H9 (cell line): ENCODE results near the gene NANOG. TPM values are rescaled to one million over a fixed set of nuclear protein-coding genes. Genes with fewer than 3 reads are reported as not detected.

Source experiments
- DNase-seq: peaks from one replicate; pipeline ENCODE4 v3.0.0-alpha.2; 2017
- H2AFZ ChIP-seq: one replicate; pipeline ENCODE4 v1.6.1; 2013; ENCODE audit warnings: mild to moderate bottlenecking, low read length, control low read depth, moderate library complexity
- H2AK5ac ChIP-seq: 2 replicates; pipeline ENCODE4 v1.6.1; 2013; ENCODE audit warnings: low read length, control low read depth, mixed read lengths; ENCODE audit not compliant: insufficient read length
- H2BK120ac ChIP-seq: one replicate; pipeline ENCODE4 v1.6.1; 2013; ENCODE audit warnings: low read depth, mild to moderate bottlenecking, low read length, control low read depth, inconsistent platforms; ENCODE audit not compliant: poor library complexity, severe bottlenecking
- H2BK12ac ChIP-seq: 2 replicates; pipeline ENCODE4 v1.6.1; 2013; ENCODE audit warnings: low read length, control low read depth, mixed read lengths, low read depth; ENCODE audit not compliant: insufficient read length
- H2BK15ac ChIP-seq: 2 replicates; pipeline ENCODE4 v1.6.1; 2013; ENCODE audit warnings: low read depth, low read length, control low read depth
- H2BK20ac ChIP-seq: one replicate; pipeline ENCODE4 v1.6.1; 2013; ENCODE audit warnings: low read depth, mild to moderate bottlenecking, low read length, control low read depth, inconsistent platforms; ENCODE audit not compliant: poor library complexity, severe bottlenecking
- H2BK5ac ChIP-seq: 2 replicates; pipeline ENCODE4 v1.6.1; 2013; ENCODE audit warnings: low read length, control low read depth, mixed read lengths; ENCODE audit not compliant: insufficient read length
- H3K14ac ChIP-seq: 2 replicates; pipeline ENCODE4 v1.6.1; 2013; ENCODE audit warnings: low read length, control low read depth; ENCODE audit not compliant: insufficient read depth
- H3K18ac ChIP-seq: 2 replicates; pipeline ENCODE4 v1.6.1; 2013; ENCODE audit warnings: low read depth, mild to moderate bottlenecking, mixed read lengths, low read length, control low read depth; ENCODE audit not compliant: insufficient read length
- H3K23ac ChIP-seq: 2 replicates; pipeline ENCODE4 v1.6.1; 2013; ENCODE audit warnings: low read length, control low read depth, mixed read lengths, low read depth; ENCODE audit not compliant: insufficient read length
- H3K23me2 ChIP-seq: 2 replicates; pipeline ENCODE4 v1.6.1; 2013; ENCODE audit warnings: low read depth, mild to moderate bottlenecking, mixed read lengths, low read length, control low read depth; ENCODE audit not compliant: insufficient read length, poor library complexity, severe bottlenecking
- H3K27ac ChIP-seq: 2 replicates; pipeline ENCODE4 v1.5.1; 2013; ENCODE audit warnings: low read length, control low read depth, mixed read lengths, low read depth; ENCODE audit not compliant: insufficient read length
- H3K27me3 ChIP-seq: 2 replicates; pipeline ENCODE4 v1.6.1; 2013; ENCODE audit warnings: low read length, control low read depth, inconsistent platforms; ENCODE audit not compliant: insufficient read depth
- H3K4ac ChIP-seq: 2 replicates; pipeline ENCODE4 v1.6.1; 2013; ENCODE audit warnings: low read depth, mild to moderate bottlenecking, control low read depth, inconsistent platforms, low read length, moderate library complexity
- H3K4me1 ChIP-seq: 2 replicates; pipeline ENCODE4 v1.6.1; 2013; ENCODE audit warnings: low read length, control low read depth, inconsistent platforms; ENCODE audit not compliant: insufficient read depth
- H3K4me2 ChIP-seq: 2 replicates; pipeline ENCODE4 v1.6.1; 2013; ENCODE audit warnings: low read length, control low read depth, mixed read lengths; ENCODE audit not compliant: insufficient read length, insufficient read depth
- H3K56ac ChIP-seq: 2 replicates; pipeline ENCODE4 v1.6.1; 2013; ENCODE audit warnings: low read depth, mild to moderate bottlenecking, mixed read lengths, low read length, control low read depth; ENCODE audit not compliant: insufficient read length
- H3K79me1 ChIP-seq: 2 replicates; pipeline ENCODE4 v1.6.1; 2013; ENCODE audit warnings: low read depth, mild to moderate bottlenecking, moderate library complexity, low read length, control low read depth, inconsistent platforms; ENCODE audit not compliant: insufficient read depth, poor library complexity, severe bottlenecking
- H3K79me2 ChIP-seq: 2 replicates; pipeline ENCODE4 v1.6.1; 2013; ENCODE audit warnings: low read length, control low read depth, inconsistent platforms; ENCODE audit not compliant: insufficient read depth
- H3K9ac ChIP-seq: 2 replicates; pipeline ENCODE4 v1.6.1; 2013; ENCODE audit warnings: low read length, control low read depth, mixed read lengths; ENCODE audit not compliant: insufficient read length; ENCODE audit errors: extremely low read depth
- H3K9me3 ChIP-seq: one replicate; pipeline ENCODE4 v1.6.1; 2013; ENCODE audit warnings: low read depth, low read length, inconsistent platforms; ENCODE audit not compliant: control insufficient read depth
- H3T11ph ChIP-seq: one replicate; pipeline ENCODE4 v1.6.1; 2013; ENCODE audit warnings: mild to moderate bottlenecking, low read length, control low read depth, inconsistent platforms
- H4K20me1 ChIP-seq: one replicate; pipeline ENCODE4 v1.6.1; 2013; ENCODE audit not compliant: control insufficient read depth, insufficient read length, insufficient read depth
- H4K5ac ChIP-seq: 2 replicates; pipeline ENCODE4 v1.6.1; 2013; ENCODE audit warnings: low read depth, mild to moderate bottlenecking, mixed read lengths, low read length, control low read depth; ENCODE audit not compliant: insufficient read length
- H4K8ac ChIP-seq: replicated peaks from 2 replicates; pipeline ENCODE4 v1.6.1; 2013; ENCODE audit warnings: low read length, control low read depth, mixed read lengths, low read depth; ENCODE audit not compliant: insufficient read length
- H4K91ac ChIP-seq: 2 replicates; pipeline ENCODE4 v1.6.1; 2013; ENCODE audit warnings: low read depth, mild to moderate bottlenecking, moderate library complexity, mixed read lengths, low read length, control low read depth; ENCODE audit not compliant: insufficient read length
- H3K27ac Mint-ChIP-seq, 3 experiments: 2 replicates in 2 of 3; 3 replicates in 1 of 3; pipeline ENCODE4 v1.8.0; 2020 to 2021; ENCODE audit warnings: mixed read lengths in 3 of 3, mild to moderate bottlenecking in 1 of 3, moderate library complexity in 1 of 3
- H3K27me3 Mint-ChIP-seq: 2 replicates; pipeline ENCODE4 v1.8.0; 2021; ENCODE audit warnings: low read depth, mild to moderate bottlenecking, moderate library complexity, mixed read lengths
- H3K36me3 Mint-ChIP-seq, 3 experiments: 2 replicates in 2 of 3; 3 replicates in 1 of 3; pipeline ENCODE4 v1.8.0; 2020 to 2021; ENCODE audit warnings: low read depth in 3 of 3, mixed read lengths in 3 of 3; ENCODE audit not compliant: insufficient read depth in 1 of 3
- H3K4me1 Mint-ChIP-seq, 2 experiments: 2 replicates each; pipeline ENCODE4 v1.8.0; 2020; ENCODE audit warnings: mixed read lengths in 2 of 2
- H3K4me3 Mint-ChIP-seq, 2 experiments: 2 replicates in 1 of 2; 3 replicates in 1 of 2; pipeline ENCODE4 v1.8.0; 2020 to 2021; ENCODE audit warnings: mild to moderate bottlenecking in 2 of 2, mixed read lengths in 2 of 2, moderate library complexity in 1 of 2
- H3K9me3 Mint-ChIP-seq, 2 experiments: 2 replicates in 1 of 2; 3 replicates in 1 of 2; pipeline ENCODE4 v1.8.0; 2020; ENCODE audit warnings: mild to moderate bottlenecking in 2 of 2, mixed read lengths in 2 of 2, moderate library complexity in 1 of 2
- CTCF ChIP-seq: fragments of 200-600 bp; sonication (generic); conservative IDR thresholded peaks from 3 replicates; pipeline ENCODE4 v1.8.0; 2021; ENCODE audit warnings: antibody characterized with exemption, mild to moderate bottlenecking
- WGBS: extraction: QIAGEN DNeasy Blood & Tissue Kit; methylation state at CpG from one replicate; pipeline ENCODE4 v1.1.7; 2013; ENCODE audit warnings: missing lambda C conversion rate, low lambda C conversion rate, mixed read lengths; ENCODE audit not compliant: insufficient read length; ENCODE audit errors: extremely low coverage; 5-methylcytosine and 5-hydroxymethylcytosine counted together
- total RNA-seq: library from RNA; stranded (reverse); gene quantifications from 2 replicates; pipeline ENCODE4 v1.2.1, GENCODE V29; 2021

Gene NANOG
- total RNA-seq, 1 experiment from 2014 or later: 199 TPM

- Mint-ChIP-seq H3K36me3 (no peaks in the 10 kb centered on the region), H3K9me3 (no peaks in the 10 kb centered on the region), H3K4me1 (peaks cover 14 to 18% of the 10 kb centered on the region in 2 experiments), H3K27me3 (no peaks in the 10 kb centered on the region), H3K4me3 (no peak overlapping the region), H3K27ac (no peak overlapping the region)
- H4K8ac ChIP-seq: no peak overlapping the region
- no peak overlapping the region for H3T11ph ChIP-seq
- no peak overlapping the region for H2BK12ac ChIP-seq
- no peak overlapping the region for H3K18ac ChIP-seq
- no peak overlapping the region for H2BK120ac ChIP-seq
- no peak overlapping the region for H3K4me2 ChIP-seq
- H2AK5ac ChIP-seq: no peak overlapping the region
- H4K5ac ChIP-seq: no peak overlapping the region
- no peak overlapping the region for H2BK5ac ChIP-seq
- no peaks in the 10 kb centered on the region for H3K79me1 ChIP-seq
- H3K27me3 ChIP-seq: no peaks in the 10 kb centered on the region
- no peak overlapping the region for H3K56ac ChIP-seq
- H4K91ac ChIP-seq: no peak overlapping the region
- no peak overlapping the region for H3K4ac ChIP-seq
- H3K9me3 ChIP-seq: no peaks in the 10 kb centered on the region
- WGBS: no CpG with 5 or more reads among the region's 3 CpGs
- no peaks in the 10 kb centered on the region for H3K4me1 ChIP-seq
- no peak overlapping the region for H3K27ac ChIP-seq
- H3K14ac ChIP-seq: no peak overlapping the region
- H2BK20ac ChIP-seq: no peak overlapping the region
- no peak overlapping the region for H2AFZ ChIP-seq
- no peaks in the 10 kb centered on the region for H3K79me2 ChIP-seq
- no peak overlapping the region for H2BK15ac ChIP-seq
- H4K20me1 ChIP-seq: no peaks in the 10 kb centered on the region
- H3K23ac ChIP-seq: no peak overlapping the region
- no peaks in the 10 kb centered on the region for H3K23me2 ChIP-seq
- no peak for DNase-seq
- no peak for TF ChIP-seq CTCF
- no peak overlapping the region for H3K9ac ChIP-seq
Observed at GRCh38 chr12:7781274-7781673, 7.9 kb upstream of the NANOG start.
